ENCODE results near the gene RAPGEF6. TPM values are rescaled to one million over a fixed set of nuclear protein-coding genes. Genes with fewer than 3 reads are reported as not detected.
A peak's percentile ranks its signal among the peaks of the same experiment; 100 is the strongest.
"Not testable (repeated sequence)": the region's sequence is repeated elsewhere in the genome, so short reads cannot be mapped to it uniquely, and the experiment has no call there.

Gene RAPGEF6
- polyA plus RNA-seq, 12 donors: 7.6 to 49.3 (median 10.9) TPM

DNA sequence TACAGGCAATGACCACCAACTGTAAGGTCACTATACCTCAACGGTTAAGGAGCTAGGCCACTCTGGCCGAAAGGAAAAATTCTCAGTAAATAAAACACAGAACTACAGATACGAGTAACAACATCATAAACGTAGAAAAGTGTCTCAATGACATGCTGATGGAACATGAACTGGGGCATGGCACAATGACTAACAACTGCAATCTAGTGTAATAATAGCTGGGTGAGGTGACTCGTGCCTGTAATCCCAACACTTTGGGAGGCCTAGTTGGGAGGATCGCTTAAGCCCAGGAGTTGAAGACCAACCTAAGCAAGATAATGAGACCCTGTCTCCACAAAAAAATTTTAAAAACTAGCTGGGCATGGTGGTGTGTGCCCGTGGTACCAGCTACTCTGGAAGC is 9.8 kb upstream of the RAPGEF6 start:
- DNase-seq: no peak

DNA sequence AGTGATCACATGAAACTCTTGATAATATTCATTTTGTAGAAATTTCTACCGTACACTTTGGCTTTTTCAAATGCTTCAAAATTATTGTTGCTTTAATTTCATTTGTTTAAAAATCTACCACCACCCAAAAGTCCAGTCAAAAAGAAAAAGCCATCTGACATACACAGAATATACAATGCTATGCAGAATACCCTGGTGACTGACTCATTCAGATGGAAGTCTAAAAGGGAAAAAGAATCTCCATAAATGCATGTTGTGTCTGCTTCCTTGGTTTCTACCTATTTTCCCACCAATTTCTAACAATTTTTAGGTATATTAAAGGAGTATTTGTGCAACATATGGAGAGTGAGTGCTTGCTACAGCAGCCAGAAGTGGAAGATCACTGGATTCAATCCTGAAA is 9.3 kb upstream of the RAPGEF6 start:
- no peak for DNase-seq

- no peak for DNase-seq
Measured at GRCh38 chr5:131641494-131641893, 6.5 kb upstream of the RAPGEF6 start.

GRCh38 chr5:131640043-131640856 is 5.2 kb upstream of the RAPGEF6 start:
- no peak for DNase-seq

GRCh38 chr5:131639148-131639547 is 4.1 kb upstream of the RAPGEF6 start:
- no peak for DNase-seq

DNA sequence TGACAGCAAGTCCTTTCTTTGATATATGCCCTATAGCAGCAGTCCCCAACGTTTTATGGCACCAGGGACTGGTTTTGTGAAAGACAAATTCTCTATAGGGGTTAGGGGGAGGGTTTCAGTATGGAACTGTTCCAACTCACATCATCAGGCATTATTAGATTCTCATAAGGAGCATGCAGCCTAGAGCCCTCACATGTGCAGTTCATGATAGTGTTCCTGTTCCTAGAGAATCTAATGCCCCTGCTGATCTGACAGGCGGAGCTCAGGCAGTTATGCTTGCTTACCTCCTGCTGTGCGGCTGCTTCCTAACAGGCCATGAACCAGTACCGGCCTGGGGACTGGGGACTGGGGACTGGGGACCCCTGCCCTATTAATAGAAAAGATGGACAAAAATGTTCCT is 2.7 kb upstream of the RAPGEF6 start:
- DNase-seq: no peak

DNA sequence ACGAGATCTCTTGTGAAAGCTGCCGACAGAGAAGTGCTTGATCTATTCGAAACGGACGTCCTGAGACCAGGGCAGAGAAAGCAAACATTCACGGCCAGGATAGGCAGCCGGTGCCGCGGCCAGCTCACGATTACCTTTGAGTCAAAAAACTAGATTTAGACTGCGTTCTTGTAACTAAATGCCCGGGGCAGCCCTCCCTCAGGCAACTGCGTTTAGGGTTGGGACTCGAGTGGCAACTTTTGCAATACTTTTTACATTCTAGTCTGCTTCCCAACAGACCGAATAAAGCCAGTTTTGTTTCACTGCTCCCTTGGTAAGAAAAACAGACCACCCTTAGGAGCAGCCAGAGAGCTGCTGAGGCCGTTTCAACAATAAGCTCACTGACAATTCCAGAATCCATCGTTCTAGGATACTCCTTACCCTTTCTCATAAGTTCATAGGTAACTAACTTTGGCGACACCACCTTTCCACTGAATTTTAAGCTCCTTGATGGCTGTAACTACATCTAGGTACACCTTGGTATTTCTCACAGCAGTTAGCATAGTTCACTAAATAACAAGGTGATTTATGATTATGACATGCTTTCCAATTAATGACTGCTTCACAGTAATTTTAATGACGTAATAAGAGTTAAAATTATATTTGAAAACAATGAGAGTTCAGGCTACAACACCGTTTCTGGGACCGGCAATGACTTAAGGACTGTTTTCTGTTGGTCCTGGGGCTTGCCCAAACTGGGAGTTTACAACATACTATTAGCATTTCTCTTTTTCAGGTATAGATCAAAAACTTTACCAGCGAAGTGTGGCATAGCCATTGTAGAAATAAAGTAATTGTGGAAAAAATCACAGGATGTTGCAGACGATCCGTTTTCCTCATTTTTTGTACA is 899 bp upstream of the RAPGEF6 start:
- peak; percentile 61 for DNase-seq

DNA sequence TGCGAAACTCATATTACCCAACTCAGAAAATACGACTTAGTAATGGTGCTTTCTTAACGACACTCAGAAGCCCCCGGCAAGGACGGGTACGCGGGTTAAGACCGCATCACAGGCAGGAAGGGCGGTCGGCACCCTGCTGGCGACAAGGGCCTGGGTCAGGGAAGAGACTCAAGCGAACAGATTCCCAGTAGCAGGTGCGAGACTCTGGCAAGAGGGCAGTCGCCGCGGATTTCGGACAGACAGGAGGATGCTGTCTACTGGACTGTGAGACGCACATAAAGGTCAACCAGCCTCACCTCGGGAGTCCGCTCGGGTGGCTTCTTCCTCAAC is 398 bp downstream of the RAPGEF6 start:
- DNase-seq: no peak

DNA sequence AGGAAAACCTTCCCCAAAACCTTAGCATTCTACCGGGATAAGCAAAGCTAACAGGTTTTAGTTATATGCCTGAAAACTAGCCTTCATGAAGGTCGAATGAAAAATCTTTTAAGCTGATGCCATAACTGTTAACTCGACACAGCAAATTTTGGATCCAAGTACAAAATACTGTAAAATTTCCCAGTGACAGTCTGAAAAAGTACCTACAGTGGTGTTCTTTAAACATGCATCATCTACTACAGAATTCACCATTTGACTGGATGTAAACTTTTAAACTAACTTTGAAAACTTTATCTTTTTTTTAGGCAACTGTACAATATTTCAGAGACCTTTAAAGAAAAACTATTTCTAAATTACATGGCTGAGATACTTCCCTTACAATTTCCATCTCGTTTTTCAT is 791 bp downstream of the RAPGEF6 start:
- DNase-seq: no peak

- no peak for DNase-seq
Measured at GRCh38 chr5:131633830-131634229, 1.2 kb downstream of the RAPGEF6 start.

GRCh38 chr5:131630963-131631350 is 4.1 kb downstream of the RAPGEF6 start:
- DNase-seq: no peak

DNA sequence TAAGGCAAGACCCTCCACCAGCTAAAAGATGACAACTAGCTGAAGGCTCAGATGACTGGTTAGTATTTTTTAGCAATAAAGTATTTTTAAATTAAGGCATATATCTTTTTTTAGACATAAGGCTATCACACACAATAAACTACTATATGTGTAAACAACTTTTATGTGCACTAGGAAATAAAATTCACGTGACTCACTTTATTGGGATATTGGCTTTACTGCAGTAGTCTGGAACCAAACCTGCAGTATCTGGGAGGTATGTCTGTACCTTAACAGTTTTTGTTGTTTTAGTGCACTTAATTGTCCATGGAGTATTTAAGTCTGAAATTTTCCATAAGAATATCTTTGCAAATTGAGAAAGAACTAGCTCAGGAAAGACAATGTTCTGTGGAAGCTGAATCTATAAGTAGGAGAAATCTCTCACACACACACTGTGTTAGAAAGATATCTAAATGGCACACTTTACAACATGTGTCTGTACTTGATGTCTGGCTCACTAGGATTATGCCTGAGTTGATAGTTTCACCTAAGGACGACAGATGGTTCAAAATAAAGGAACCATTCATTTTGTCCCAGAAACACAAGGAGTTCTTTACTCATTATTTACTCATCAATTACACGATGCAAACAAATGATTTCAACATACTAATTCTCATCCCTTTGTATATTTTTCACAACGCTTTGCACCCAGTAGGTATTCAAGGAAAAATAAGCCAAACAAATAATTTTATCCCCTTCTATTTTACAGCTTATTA is 4.6 kb downstream of the RAPGEF6 start:
- no peak for DNase-seq

DNA sequence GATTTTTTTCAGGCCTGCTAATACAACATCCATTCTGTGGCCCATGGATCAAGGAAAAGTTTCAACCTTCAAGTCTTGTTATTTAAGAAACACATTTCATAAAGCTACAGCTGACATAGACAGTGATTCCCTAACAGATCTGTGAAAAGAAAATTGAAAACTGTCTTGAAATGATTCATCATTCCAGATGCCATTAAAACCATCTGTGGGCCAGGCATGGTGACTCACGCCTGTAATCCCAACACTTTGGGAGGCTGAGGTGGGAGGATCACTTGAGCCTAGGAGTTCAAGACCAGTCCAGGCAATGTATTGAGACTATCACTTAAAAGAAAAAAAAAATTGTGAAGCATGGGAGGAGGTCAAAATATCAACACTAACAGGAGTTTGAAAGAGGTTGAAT is 6.0 kb downstream of the RAPGEF6 start:
- no peak for DNase-seq

GRCh38 chr5:131627207-131627865 is 7.7 kb downstream of the RAPGEF6 start:
- no peak for DNase-seq

DNA sequence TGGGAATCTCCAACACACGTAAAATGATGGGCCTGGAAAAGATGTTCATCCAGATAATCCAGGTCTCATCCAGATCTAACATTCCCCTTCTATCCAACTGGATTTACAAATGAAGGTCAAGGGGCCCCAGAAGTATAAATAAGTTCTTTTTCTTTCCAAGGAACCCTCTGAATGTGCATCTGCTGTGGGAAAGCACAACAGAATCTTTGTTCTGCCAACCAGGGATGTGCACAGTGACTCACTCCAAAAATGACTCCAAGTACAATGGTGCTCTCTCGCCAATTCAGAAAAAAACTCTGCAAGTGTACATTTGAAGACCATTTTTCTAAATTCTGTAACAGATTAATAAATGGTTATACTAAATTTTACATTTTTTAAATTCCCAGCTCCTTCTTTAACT is 12.4 kb downstream of the RAPGEF6 start:
- no peak for DNase-seq

DNA sequence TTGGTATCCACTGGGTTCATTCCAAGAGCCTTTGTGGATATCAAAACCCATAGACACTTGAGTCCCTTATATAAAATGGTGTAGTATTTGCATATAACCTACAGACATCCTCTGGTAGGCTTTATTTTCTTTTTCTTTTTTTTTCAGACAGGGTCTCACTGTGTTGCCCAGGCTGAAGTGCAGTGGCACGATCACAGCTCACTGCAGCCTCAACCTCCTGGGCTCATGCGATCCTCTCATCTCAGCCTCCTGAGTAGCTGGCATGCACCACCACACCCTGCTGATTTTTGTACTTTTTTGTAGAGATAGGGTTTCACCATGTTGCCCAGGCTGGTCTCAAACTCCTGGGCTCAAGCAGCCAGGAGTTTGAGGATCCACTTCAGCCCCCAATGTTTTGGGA is 13.9 kb downstream of the RAPGEF6 start:
- not testable (repeated sequence) for DNase-seq

GRCh38 chr5:131619102-131619501 is 15.9 kb downstream of the RAPGEF6 start:
- no peak for DNase-seq

DNA sequence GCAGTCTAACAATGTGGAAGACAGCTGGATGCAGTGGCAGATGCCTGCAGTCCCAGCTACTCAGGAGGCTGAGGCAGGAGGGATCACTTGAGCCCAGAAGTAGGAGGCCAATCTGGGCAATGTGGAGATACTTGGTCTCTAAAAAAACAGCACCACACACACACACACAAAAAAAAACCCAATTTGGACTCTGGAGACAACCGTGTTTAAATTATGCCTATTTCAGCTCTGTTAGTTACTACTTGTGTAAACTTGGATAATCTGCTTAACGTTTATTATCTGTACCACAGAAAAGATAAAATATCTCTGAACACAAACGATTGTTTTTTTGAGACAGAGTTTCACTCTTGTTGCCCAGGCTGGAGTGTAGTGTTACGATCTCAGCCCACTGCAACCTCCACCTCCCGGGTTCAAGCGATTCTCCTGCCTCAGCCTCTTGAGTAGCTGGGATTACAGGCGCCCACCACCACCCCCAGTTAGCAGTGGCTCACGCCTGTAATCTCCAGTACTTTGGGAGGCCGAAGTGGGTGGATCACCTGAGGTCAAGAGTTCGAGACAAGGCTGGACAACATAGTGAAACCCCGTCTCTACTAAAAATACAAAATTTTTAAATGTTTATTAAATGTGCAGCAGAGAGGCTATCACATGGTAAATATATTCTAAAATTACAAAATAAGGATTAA is 17.7 kb downstream of the RAPGEF6 start:
- no peak for DNase-seq

DNA sequence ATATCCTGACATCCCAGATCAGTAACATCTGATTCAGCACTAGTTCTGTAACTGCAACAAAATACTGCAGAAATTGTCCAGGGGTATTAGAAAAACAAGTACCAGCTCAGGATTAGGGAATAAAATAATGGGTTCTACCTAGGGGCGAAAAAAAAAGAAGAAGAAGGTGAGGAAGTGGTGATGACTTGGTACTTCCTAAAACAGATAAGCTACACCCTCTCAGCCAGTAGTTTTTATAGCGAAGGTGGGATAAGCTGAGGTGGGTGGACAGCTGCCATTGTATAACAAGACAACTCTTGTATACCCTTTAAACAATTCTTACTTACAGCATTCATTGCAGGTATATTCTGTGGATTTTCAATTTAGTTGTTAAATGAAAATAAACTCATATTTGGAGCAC is 19.1 kb downstream of the RAPGEF6 start:
- no peak for DNase-seq

GRCh38 chr5:131613423-131613822 is 21.6 kb downstream of the RAPGEF6 start:
- DNase-seq: no peak

DNA sequence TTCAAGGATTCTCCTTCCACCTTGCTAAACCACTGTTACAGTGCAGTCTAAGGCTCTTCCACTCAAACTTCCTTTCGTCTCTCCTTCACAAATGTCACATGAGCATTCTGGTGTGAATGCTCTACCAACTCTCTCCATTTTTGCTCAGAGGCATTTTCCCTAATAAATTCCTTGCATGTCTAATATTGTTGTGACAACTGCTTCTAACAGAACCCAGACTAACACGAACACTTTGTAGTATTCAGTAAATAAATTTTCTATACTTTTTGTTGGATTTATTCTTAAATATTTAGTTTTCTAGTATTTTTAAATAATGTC is 24.0 kb downstream of the RAPGEF6 start:
- no peak for DNase-seq
